HCT116 (cell line): Measurements from ENCODE around the gene B3GALT6.

ENCODE experiments used
- EGR1 ChIP-seq: IDR thresholded peaks from 2 replicates; pipeline ENCODE4 v1.6.1; 2012; ENCODE audit warnings: low read depth
- EZH2 ChIP-seq: fragments of 200-600 bp; sonication (generic); IDR thresholded peaks from 2 replicates; pipeline ENCODE4 v1.6.1; 2017; ENCODE audit warnings: antibody characterized with exemption, mixed run types

DNA sequence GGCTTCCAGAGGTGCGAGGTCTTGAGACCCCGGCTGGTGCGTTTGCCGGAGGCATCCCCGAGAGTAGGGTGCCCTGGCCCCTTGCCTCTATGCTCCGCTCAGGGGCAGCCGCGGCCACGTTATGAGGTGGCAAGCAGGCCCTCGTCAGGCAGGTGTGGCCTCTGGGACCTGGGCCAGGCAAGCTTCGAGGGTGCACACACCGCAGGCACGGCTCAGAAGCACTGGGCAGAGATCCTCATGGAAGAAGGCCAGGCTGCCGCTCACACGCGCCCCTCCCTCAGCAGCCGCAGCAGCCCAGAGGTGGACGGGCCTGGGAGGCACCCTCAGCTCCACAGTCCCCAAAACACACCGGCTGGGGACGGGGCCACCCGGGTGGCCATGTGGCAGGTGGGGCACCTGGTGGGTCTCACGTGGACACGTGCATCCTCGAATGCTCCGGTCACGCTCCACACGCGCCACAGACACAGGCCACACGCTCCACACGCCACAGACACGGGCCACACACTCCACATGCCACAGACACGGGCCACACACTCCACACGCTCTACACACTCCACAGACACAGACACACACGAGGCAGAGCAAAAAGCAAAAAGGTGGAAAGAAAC lies 6.7 kb upstream of the B3GALT6 start:
- TF ChIP-seq EGR1 (no peak), EZH2 (no peak)
